Inflammatory macrophage (primary cell): ENCODE data around the gene TRIP10.
"Not testable (repeated sequence)": the region's sequence is repeated elsewhere in the genome, so short reads cannot be mapped to it uniquely, and the experiment has no call there.

Source experiments
- DNase-seq, 2 donors: peaks; one replicate each; pipeline ENCODE4 v3.0.0-alpha.2; 2020 to 2022

The TRIP10 gene

GRCh38 chr19:6771648-6772027, 32.2 kb downstream of the TRIP10 start:
- DNase-seq: not testable (repeated sequence)

DNA sequence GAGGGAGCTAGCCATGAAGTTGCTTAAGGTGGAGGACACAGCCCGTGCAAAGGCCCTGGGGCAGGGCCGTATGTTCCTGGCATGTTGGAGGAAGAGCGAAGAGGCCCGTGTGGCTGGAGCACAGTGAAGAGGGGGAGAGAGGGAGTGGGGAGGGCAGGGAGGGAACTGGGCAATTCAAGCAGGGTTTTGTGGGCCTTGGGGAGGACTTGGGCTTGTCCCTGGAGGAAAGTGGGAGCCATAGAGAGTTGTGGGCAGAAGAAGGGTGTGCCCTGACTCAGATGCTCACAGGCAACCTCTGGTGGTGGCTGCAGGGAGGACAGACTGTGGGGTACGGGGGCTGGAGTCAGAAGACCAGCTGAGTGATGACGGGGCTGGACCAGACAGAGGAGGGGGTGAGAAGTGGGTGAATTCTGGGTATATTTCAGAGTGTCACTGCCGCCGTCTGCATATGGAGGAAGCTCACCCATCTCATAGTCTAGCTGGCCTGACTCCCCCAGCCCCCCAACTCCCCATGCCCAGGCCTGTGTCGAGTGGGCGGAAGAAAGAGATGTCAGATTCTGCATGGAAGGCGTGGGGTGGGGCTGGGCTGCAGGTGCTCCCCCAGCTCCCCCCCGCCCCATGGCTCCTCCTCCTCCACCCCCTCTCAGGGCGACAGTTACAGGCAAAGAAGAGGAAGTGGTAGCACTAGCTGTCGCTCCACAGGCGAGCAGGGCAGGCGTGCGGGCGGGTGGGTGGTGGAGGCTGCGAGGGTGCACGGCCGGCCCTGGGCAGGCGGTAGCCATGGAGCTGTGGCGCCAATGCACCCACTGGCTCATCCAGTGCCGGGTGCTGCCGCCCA, 32.8 kb downstream of the TRIP10 start, which contains the start of gene VAV1:
TSS of gene VAV1 (plus strand) at position 681 of the 838 bp plus-strand sequence. CDS start at position 781, 100 bp downstream.
- DNase-seq: peak; percentile 84 to 94

GRCh38 chr19:6772866-6773322, 33.4 kb downstream of the TRIP10 start:
- DNase-seq: no peak

DNA sequence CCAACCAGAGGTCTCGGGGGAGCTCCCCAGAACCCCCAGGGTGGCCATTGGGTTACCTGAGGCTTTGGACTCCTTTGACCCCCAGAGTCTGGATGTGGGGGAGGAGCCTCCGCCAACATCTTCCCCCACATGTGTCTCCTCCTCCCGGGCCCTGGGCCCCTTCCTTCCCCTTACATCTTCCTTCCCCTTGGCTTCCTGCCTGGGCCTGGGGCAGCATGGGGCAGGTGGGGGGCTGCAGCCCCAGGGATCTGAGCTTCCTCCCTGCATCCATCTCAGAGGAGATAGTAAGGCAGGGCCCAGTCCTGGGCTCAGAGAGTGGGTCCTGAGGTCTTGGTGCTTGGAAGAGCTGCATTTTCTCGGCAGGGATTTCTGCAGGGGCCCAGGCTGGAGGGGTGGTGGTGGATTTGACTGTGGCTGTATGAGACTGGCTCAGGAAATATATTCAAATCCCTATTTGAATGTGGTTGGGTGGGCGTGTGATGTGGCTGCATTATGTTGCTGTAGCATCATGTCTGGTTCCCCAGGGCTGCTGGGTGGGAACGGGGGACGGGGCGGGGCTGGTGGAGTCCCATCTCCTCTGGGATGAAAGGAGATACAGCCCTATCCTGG, 33.9 kb downstream of the TRIP10 start:
- peak; percentile 38 to 48 for DNase-seq

DNA sequence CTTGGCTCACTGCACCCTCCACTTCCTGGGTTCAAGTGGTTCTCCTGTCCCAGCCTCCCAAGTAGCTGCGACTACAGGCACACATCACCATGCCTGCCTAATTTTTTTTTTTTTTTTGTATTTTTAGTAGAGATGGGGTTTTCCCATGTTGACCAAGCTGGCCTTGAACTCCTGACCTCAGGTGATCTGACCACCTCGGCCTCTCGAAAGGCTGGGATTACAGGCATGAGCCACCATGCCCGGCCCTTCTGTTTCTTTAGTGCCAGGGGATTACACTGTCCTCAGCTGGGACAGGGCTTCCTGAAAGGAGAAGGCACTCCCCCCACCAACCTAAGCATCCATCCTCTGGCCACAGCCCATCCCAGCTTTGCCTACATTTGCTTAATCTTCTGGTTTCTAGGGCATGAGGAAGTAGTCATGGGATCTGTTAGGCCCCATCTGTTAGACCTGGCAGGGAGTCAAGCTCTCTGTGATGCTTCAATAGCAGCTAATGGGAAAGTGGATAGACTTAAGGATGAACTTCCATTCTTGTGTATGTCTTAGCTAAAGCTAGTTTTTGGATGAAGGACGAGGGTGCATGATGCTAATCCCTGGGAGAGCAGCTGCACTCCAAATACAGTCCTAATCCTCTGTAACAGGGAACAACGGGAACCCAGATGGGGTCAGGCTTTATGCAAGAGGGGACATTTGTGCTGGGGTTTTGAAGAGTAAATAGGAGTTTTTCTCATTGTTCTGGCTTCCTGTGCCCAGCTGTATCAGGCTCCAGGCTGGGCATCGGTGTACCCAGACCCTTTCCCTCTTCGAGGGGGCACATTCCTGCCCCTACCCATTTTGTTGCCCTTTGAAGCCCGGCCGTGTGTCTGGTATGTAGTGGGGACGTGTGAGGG, 35.6 kb downstream of the TRIP10 start:
- peak; percentile 85 to 86 for DNase-seq

DNA sequence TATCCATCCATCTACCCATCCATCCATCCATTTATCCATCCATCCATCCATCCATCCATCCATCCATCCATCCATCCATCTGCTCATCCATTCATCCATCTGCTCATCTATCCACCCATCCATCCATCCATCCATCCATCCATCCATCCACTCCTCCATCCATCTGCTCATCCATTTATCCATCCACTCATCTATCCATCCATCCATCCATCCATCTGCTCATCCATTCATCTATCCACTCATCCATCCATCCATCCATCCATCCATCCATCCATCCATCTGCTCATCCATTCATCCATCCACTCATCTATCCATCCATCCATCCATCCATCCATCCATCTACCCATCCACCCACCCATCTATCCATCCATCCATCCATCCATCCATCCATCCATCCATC, 36.6 kb downstream of the TRIP10 start:
- not testable (repeated sequence) for DNase-seq

DNA sequence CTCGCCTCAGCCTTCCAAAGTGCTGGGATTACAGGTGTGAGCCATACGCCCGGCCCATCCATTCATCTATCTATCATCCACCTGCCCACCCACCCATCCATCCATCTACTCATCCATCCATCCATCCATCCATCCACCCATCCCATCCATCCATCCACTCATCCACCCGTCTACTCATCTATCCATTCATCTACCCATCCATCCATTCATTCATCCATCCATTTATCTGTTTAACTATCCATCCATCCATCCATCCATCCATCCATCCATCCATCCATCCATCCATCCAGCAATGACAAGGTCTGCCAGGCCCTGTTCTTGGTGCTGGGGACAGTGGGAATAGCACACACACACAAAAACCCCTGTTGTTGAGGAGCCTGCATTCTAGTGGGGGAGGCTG, 37.5 kb downstream of the TRIP10 start:
- no peak for DNase-seq

GRCh38 chr19:6777434-6777833, 38.0 kb downstream of the TRIP10 start:
- no peak for DNase-seq

GRCh38 chr19:6778386-6778785, 38.9 kb downstream of the TRIP10 start:
- no peak for DNase-seq

DNA sequence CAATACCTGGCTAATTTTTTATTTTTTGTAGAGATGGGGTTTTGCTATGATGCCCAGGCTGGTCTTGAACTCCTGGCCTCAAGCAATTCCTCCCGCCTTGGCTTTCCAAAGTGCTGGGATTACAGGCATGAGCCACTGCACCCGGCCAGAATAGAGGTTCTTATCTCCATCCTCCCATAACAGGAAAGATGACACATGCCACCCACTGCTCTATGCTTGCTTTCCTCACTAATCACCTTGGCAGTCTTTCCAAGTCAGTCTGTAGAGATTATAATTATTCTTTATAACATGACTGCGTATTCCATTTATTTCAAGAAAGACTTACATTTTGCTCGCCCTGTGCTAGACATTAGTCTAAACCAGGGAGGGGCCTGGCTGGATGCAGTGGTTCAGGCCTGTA, 39.7 kb downstream of the TRIP10 start:
- DNase-seq: no peak

GRCh38 chr19:6787393-6787792, 47.9 kb downstream of the TRIP10 start:
- DNase-seq: no peak

DNA sequence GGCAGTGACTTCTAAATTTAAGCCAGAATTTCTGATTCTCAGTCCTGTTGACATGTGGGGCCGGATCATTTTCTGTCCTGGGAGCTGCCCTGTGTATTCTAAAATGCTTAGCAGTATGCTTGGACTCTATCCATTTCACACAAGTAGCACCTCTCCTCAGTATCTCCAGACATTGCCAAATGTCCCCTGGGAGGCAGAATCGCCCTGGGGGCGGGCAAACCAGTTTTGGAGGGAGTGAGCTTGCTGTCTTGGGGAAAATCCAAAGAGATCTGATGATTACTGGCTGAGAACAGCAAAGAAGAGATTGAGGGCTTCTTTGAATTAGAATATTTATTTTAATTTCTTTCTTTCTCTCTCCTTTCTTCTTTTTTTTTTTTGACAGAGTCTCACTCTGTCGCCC, 49.4 kb downstream of the TRIP10 start:
- DNase-seq: no peak

DNA sequence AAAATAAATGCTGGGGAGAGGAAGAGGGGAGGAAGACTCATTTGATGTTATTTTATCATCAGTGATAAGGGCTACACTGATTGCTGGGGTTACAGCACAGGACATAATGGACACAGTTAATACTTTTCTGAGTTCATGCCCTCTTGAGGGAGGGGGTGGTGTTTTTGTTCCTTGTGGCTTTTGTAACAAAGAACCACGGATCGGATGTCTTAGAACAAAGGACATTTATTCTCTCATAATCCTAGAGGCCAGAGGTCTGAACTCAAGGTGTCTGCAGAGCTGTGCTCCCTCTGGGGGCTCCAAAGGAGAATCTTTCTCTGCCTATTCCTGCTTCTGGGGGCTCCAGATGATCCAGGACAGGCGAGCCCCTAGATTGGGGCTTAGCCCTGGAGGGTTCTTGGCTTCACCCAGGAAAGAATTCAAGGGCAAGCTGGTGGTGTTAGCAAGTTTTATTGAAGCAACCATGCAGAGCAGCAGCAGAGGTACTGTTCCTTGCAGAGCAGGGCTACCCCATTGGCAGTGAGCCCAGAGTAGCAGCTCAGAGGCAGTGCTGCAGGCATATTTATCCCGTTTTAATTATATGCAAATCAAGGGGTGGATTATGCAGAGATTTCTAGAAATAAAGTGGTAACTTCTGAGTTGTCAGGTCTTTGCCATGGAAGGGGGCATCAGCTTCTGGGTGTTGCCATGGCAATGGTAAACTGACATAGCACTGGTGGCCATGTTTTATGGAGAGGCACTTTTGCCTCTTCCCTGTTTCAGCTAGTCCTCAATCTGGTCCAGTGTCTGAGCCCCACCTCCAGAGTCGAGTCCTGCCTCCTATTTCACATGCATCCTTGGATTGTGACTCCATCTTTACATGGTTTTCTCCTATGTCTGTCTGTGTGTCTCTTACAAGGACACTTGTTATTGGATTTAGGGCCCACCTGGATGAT, 51.0 kb downstream of the TRIP10 start:
- no peak for DNase-seq

GRCh38 chr19:6791237-6791636, 51.8 kb downstream of the TRIP10 start:
- DNase-seq: no peak

- no peak for DNase-seq
These were observed 53.9 kb downstream of the TRIP10 start for GRCh38 chr19:6793411-6793810.

GRCh38 chr19:6793973-6794372, 54.5 kb downstream of the TRIP10 start:
- no peak for DNase-seq

DNA sequence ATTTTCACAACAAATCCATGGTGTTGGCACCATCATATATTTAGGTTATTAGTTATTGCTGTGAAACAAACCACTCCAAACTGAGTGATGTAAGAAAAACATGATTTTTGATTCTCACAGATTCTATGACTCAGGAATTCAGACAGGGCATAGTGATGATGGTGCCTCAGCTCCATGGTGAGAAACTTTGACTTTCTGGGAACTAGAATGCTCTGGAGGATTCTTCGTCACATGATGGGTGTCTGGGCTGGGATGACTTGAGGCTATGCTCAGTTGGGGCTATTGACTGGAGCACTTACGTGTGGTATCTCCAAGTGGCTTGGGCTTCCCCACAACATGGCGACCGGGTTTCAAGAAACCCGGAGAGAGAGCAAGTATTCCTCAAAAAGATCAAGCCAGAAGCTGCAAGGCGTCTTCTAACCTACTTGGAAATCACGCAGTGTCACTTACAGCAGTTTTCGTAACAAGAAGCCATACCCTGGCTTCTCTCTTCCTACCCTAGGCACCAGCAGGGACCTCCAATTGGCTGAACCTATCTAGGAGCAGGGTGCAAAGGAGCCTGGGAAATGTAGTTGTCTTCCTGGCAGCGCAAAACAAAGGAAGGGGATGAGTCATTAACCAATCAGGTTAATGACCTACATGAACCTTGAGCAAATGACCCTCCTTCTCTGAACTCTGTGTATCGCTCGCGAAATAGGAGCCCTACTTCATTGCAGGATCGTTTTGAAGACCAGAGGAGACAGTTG, 55.4 kb downstream of the TRIP10 start:
- DNase-seq: peak; percentile 27 to 43

DNA sequence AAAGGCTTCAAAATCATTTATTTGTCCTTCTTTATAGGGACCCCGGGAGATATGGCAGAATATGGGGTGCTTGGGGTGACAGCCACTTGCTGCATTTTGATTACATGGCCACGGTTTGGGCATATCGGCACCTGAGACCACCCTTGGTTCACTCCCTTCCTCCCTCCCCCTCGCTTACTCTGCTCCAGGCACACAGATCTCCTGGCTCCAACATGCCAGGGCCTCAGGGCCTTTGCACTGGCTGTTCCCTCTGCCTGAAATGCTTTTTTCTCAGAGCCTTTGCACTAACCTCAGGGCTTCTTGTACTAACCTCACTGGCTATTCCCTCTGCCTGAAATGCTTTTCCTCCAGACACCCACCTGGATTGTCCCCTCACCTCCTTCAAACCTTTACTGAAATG, 56.8 kb downstream of the TRIP10 start:
- no peak for DNase-seq

DNA sequence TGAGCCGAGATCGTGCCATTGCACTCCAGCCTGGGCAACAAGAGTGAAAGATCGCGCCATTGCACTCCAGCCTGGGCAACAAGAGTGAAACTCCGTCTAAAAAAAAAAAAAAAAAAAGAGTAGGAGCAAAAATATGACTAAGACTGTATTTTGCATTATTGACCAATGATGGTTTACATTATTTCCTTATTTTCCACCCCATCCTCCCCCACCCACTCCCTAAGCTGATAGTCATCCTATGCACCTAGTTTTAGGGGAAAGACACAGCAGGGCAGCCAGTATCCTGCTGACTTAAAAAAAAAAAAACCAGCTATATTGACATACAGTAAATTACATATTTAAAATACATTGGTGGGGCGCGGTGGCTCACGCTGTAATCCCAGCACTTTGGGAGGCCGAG, 58.2 kb downstream of the TRIP10 start:
- peak; percentile 82 to 86 for DNase-seq

DNA sequence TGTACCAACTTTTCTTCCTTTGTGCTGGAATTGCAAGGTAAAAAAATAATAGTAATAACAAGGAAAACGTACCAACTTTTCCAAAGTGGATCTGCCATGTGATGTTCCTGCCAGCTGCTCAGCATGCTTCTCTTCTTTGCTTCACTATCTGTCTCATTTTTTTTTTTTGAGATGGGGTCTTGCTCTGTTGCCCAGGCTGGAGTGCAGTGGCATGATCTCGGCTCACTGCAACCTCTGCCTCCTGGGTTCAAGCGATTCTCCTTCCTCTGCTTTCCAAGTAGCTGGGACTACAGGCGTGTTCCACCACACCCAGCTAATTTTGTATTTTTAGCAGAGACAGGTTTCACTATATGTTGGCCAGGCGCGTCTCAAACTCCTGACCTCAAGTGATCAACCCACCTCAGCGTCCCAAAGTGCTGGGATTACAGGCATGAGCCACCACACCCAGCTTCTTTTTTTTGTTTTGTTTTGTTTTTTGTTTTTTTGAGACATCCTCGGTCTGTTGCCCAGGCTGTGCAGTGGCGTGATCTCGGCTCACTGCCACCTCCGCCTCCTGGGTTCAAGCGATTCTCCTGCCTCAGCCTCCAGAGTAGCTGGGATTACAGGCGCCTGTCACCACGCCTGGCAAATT, 60.8 kb downstream of the TRIP10 start:
- DNase-seq: not testable (repeated sequence)
